GM03348 (cell line): ENCODE results near the gene IL11.

ENCODE experiments used
- DNase-seq: peaks from one replicate; pipeline ENCODE4 v3.0.0; 2012; ENCODE audit warnings: low spot score

Gene IL11

DNA sequence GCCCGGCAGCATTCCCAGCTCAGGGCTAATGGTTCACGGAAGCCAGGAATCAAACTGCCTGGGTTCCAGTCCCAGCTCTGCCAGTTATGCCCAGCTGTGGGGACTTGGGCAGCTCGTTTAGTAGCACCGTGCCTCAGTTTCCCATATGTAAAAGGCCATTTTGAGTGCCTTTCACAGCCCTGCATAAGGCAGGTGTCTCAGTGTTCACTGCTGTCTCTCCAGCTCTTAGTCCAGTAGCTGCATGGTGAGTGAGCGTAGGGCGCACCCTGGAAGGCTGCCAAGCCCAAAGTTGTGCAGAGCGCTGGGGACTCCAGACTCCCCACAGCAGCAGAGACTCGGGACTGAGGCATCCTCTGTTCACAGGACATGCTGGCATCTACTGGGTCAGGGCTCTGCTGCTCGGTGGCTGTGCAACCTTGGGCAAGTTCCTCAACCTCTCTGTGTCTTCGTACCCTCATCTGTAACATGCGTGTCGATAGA, 21.0 kb upstream of the IL11 start:
- no peak for DNase-seq

DNA sequence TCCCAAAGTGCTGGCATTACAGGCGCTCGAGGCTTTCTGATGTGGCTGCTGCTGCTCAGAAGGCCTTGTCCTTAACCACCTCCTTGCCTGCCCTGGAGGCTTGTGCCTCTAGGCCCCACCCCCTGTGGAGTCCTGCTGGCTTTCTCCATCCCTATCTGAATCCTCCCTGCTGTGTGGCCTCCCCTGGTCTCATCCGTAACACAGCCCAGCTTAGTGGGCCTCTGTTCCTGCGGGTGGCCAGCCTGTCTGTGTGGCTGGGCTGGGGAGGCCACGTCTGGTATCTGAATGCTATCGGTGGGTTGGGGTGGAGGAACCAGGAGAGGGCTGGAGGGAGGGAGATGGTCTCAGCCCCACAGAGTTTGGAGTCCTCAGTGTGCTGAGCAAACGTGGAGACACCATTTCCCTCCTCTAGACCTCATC, 20.2 kb upstream of the IL11 start:
- DNase-seq = no peak

DNA sequence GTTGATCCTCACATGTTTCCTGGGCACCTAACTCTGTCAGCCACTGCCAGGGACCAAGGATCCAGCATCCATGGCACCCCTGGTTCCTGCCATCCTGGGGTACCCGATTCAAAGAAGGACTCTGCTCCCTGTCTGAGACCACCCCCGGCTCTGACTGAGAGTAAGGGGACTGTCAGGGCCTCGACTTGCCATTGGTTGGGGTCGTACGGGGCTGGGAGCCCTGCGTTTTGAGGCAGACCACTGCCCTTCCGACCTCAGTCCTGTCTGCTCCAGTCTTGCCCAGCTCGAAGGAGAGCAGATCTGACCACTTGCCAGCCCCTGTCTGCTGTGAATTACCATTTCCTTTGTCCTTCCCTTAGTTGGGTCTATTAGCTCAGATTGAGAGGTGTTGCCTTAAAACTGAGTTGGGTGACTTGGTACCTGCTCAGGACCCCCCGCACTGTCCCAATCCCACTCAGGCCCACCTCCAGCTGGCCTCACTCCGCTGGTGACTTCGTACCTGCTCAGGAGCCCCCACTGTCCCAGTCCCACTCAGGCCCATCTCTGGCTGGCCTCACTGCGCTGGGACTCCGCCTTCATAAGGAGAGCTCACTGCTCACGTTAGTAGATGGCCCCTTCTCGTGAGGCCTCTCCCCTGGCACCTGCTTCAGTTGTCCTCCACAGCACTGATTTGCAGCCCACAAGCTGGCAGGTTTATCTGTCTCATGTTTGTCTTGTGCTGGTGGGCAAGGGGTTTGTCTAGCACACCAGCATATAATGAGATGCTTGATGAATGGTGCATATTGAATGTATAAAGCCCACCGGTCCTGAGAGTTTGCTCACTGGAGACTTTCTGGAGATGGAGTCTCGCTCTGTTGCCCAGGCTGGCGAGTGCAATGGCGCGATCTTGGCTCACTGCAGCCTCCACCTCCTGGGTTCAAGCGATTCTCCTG, 19.4 kb upstream of the IL11 start:
- DNase-seq = no peak

DNA sequence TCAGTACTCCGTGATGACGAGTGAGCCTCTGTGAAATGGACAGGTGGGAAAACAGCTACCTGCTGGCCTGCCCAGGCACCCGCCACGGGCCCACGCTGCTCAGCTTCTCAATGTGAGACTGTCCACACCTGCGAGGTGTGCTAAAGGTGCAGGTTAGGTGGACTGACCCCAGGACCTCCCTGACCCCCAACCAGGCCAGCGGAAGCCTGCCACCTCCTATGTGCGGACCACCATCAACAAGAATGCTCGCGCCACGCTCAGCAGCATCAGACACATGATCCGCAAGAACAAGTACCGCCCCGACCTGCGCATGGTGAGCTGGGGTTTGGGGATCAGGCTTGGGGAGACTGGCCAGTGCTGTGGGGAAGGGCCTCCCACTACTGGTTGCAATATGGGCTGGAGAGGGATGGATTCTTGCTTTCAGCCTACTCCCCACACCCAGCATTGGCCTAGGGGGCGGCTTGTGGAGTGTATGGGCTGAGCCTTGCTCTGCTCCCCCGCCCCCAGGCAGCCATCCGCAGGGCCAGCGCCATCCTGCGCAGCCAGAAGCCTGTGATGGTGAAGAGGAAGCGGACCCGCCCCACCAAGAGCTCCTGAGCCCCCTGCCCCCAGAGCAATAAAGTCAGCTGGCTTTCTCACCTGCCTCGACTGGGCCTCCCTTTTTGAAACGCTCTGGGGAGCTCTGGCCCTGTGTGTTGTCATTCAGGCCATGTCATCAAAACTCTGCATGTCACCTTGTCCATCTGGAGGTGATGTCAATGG, 17.7 kb upstream of the IL11 start:
- DNase-seq = no peak

DNA sequence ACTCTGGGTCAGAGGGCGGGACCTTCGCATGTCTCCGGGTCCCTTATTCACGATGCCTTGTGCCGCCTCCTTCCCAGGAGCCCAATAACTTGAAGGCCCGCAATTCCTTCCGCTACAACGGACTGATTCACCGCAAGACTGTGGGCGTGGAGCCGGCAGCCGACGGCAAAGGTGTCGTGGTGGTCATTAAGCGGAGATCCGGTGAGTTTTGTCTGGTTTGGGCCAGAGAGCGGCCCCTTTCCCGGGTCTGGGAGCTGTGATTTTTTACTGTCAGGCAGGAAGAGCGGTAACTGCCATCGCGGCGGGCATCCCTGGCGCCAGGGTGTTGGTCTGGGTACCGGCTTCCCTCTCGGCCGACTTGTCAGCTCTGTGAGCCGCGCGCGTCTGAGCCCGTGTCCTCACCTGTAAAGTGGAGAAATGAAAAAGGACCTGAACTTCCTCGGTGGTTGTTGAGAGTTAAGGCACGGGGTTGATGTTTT, 16.3 kb upstream of the IL11 start:
- DNase-seq = no peak

DNA sequence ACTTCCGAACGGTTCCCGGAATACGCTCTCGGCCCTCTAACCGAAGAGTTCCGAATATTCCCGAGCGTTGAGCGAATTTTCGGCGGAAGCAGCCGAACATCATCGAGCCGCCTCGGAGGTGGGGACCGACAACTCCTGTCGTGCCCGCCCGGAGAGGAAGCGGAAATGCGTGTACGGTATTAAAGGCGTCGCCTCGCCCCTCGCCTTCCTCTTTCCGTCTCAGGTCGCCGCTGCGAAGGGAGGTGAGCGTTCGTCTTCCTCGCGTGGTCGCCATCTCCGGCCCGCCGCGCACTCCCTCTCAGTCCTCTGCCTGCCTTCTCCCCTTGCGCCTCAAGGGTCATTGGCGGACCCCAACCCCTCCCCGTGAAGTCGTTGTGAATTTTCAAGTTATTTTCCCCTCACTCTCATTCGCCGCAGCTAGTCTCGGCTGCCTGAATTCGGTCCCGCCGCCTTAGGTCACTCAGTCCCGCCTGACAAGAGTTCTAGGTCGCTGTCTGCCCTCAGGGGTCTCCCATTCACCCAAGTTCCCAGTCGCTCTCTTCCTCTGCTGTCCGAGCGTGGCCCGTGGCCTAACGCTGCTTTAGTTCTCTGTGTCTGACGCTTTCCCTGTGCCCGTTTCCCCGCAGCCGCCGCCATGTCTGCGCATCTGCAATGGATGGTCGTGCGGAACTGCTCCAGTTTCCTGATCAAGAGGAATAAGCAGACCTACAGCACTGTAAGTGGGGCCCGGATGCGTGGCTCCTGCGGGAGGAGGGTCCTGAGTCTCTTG, 15.6 kb upstream of the IL11 start, which contains the start of gene RPL28:
RPL28 (plus strand) TSS at position 209 of the 769 bp plus-strand sequence; CDS start at position 635, 426 bp downstream.
- DNase-seq = peak; percentile 97

DNA sequence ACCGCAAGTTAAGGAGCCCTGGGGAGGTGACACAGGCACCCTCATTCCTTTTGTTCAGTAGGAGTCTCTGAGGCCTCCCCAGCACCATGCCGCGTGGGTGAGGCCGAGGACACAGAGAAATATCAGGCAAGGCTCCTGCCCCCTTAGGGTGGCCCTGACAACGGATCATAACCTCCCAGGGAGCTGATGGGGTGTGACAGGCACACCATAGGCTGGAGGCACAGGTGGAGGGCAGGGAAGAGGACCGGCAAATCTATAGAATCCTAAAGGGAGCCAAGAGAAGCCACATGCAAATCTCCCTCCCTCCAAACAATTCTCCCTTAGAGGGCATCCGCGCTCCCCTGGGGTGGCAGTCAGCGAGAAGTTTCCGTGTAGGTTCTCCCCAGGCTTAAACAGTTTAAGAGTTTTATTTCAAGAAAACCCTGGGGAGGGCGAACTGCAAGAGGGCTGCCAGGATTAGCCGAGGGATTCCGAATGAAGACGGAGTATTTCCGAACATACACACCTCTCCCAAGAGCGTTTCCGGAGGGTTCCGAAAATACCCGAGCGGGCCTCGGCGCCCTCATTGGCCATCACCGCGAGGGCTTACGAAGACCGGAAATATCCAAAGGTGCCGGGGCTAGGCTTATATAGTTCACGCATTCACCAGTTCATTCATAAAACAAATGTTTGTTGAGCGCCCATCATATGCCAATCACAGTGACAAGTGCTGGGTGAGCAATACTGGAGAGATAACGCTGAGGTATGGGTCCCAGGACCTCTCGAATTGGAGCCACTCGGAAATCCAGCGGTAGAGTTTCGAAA, 14.9 kb upstream of the IL11 start:
- DNase-seq = peak; percentile 95

DNA sequence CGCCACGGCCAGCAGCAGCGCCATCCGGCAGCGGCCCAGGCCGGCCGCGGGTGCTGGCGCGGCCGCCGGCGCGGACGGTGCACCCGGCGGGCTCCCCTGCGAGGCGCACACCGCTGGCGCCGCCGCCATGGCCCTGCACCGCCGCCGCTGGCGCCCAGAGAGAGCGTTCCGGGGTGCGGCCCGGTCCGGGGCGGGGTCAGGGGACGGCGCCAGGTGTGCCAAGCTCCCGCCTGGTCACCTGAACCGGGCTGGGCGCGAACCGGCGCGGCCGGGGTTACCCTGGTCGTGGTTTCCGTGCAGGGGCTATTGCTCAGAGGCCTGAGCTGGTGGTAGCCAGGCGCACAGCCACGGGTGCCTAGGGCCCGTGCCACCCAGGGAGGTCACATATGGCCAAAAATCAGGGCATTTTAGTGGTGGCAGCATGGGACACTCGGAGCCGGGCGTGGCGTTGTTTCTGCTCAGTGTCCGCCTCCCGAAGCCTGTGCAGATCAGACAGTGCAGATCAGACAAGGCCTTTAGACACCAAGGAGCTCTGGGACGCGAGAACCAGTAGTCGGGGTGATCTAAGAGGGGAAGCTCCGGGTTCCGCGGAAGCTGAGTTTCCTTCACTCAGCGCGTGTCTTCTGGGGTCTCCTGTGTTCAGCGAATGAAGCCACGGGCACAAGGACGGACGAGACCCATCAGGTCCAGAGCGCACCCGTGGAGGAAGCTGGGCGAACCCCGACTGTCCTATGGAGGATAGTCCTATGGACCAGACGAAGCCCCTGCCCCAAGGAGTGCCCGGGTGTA, 14.1 kb upstream of the IL11 start, which contains the start of gene TMEM238:
TMEM238 (minus strand) TSS at position 162 of the 789 bp plus-strand sequence; CDS start at position 129, 33 bp downstream.
- DNase-seq = no peak

DNA sequence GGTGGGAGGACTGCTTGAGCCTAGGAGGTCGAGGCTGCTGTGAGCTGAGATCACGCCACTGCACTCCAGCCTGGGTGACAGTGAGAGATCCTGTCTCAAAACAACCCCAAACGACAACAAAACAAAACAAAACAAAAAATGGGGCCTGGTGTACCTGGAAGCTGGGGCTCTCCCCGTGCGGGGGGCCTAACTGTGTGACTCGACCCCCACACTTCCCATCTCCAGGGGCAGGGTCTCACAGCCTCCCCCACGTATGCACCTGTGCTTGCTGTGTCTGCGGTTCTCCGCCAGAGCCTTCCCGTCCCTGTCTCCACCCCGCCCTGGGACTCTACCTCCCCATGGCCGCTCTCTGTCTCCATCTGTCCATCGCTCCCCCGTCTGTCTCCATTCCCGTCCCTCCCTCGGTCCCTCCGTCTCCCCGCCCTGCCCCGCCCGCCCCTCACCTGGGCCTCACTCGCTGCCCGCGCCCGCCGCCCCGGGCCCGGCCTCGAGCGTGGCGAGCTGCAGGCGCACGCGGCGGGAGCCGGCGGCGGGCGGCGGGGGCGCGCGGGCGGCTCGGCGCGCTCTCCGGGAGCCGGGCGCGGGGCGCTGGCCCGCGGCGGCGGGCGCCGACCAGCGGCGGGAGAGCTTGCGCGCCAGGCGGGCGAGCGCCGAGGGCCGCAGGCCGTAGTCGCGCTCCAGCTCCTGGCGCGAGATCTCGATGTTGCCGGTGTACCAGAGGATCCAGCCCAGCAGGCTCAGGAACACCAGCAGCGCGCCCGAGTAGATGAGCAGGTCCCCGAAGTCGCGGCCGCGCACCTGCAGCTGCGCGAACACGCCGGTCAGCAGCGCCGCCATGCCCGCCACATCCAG, 13.2 kb upstream of the IL11 start:
- DNase-seq = peak; percentile 84

DNA sequence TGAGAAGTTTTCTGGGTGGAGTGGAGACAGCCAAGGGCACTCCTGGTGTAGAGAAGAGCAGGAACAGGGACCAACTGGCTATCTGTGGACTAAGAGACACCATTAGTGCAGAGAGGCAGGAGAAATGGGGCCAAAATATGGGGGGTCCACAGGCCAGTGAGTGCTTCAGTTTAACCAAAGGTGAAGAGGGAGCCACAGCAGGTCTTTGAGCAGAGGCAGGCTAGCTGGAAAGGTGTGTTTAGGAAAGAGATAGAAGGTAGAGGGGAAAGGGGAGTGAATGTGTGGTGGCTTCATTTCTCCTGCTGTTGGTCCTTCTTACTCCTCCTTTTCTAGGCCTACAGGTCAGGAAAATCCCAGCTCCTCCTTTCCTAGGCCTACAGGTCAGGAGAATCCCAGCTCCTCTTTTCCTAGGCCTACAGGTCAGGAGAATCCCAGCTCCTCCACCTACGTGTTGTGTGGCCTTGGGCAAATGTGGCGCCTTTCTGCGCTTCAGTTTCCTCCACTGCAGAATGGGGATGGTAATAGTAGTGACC, 12.3 kb upstream of the IL11 start:
- no peak for DNase-seq

DNA sequence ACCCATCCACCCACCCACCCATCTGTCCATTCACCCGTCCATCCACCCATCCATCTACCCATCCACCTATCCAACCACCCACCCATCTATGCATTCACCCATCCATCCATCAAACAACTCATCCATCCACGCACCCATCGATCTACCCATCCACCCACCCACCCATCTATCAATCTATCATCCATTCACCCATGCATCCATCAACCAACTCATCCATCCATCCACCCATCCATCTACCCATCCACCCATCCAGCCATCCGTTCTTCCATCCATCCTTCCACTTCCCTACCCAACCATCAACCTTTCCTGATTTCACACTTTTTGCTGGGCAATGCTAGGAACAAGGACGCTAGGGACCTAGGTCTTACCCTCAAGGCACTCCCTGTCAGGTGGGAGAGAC, 11.8 kb upstream of the IL11 start:
- no peak for DNase-seq

DNA sequence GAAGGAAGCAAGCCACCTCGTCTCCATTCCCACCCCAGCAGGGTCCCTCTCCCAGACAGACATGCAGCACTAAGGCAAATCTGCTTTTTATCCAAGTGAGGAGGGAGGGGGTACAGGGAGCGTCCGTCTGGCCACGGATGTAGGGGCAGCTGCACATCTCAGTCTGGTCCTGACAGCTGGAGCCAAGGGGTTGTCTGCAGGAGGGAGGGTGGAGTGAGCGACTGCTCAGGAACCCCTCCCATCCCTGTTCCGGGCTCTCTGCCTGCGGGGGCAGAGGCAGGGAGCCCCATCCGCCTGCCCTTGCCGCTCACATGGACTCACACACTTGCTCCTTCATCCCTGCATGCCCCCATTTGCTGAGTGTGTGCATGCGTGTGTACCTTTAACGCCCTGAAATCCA, 8.9 kb upstream of the IL11 start:
- DNase-seq = no peak

DNA sequence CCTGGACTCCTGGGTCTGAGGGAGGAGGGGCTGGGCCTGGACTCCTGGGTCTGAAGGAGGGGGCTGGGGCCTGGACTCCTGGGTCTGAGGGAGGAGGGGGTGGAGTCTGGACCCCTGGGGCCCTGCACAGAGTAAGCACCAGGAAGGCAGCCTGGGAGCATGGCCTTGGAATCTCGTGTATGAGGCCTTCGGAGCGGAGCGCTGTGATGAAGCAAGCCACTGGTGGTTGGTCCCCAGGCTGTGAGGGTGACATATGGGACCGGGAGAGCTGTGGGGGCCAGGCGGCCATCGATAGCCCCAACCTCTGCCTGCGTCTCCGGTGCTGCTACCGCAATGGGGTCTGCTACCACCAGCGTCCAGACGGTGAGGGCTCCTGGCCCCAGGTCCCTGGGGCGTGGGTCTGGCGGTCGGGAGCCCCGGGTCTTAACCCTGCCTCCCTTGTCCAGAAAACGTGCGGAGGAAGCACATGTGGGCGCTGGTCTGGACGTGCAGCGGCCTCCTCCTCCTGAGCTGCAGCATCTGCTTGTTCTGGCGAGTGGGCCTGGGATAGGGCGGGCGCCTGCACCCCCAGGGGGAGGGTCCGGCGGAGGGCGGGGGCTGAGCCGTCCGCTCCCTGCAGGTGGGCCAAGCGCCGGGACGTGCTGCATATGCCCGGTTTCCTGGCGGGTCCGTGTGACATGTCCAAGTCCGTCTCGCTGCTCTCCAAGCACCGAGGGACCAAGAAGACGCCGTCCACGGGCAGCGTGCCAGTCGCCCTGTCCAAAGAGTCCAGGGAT, 7.3 kb upstream of the IL11 start:
- DNase-seq = no peak

DNA sequence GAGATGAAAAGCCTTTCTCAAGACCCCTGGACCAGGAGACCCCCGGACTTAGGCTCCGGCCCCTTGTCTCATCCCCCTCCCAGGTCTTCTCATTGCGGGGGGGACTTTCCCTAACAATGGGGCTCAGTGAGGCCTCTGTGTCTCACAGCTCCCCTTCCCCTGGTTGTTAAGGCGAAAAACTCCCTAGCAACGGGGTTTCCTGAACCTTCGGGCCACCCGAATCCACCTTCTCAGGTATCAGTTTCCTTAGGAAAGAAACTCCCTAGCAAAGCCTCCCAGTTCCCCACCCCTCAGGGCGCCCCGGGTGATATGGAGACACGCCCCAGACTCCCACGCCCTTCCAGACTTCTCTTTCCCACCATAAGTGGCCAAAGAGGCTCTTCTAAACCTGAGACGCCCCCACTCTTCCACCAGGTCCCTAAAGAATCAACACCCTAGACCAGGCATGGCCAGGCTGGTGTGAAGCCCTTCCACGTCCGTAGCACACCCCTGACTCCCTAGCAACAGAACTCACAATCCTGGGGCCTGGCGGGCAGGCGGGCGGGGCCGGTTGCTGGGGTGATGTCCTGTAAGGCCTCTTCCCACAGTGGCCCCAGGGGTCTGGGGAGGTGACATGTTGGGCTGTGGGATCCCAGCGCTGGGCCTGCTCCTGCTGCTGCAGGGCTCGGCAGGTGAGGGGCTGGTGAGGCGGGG, 6.1 kb upstream of the IL11 start, which contains the start of gene TMEM190:
TMEM190 (plus strand) TSS at position 586 of the 693 bp plus-strand sequence; CDS start at position 614, 28 bp downstream.
- no peak for DNase-seq

DNA sequence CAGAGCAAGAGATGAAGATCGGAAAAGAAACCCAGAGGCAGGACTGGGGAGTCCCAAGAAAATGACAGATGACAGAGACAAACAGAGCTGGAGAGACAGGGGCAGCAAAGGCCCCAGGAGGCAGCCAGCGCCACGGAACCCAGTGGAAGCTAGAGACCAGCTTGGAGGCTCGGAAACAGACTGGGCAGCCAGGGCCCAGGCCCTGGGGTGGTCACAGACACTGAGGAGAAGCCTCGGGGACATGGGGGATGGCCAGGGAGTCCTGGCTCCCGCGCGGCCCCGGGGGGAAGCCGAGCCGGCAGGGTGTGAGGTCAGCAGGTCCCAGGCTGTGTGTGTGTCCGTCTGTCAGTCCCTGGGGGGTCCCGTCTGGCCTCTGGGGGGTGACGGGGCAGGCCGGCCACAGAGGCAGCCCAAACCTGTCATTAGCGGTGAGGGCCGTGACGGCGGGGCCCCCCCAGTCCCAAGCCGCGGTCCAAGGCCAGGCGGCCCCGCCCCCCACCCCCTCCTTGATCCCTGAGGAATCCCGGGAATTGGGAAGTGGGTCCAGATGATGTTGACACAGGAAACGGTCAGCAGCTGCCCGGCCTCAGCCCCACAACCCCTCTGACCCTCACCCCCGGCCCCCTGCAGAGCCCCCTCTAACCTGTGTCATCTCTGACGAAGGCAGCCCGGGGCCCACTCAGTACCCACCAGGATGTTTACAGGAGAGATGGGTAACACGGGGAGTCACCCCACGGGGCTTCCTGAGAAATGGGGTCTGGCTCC, 3.9 kb upstream of the IL11 start:
- DNase-seq = peak; percentile 73

DNA sequence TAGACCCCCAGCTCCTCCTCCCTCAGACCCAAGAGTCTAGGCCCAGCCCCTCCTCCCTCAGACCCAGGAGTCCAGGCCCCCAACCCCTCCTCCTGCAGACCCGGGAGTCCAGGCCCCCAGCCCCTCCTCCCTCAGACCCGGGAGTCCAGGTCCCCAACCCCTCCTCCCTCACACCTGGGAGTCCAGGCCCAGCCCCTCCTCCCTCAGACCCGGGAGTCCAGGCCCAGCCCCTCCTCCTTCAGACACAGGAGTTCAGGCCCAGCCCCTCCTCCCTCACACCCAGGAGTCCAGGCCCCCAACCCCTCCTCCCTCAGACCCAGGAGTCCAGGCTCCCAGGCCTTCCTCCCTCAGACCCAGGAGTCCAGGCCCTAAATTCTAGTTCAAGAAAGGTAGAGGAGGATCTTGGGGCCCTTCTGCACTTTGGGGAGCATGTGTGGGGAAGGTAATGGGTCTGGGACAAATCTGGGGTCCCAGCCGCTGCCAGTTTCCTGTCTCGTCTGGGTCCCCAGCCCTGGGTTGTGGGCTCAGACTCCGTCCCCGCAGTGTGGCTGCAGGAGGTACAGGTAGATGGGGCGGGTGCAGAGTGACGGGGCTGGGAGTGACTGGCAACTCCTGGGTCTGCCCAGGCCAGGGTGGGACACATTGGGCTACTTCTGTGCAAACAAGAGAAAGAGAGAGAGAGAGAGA, 3.2 kb upstream of the IL11 start:
- no peak for DNase-seq
